ENCODE results near the gene CLCN6. TPM values are rescaled to one million over a fixed set of nuclear protein-coding genes. Genes with fewer than 3 reads are reported as not detected.

The CLCN6 gene
- total RNA-seq, 2 experiments from 2014 or later, result 13.2 to 15.7 TPM

DNA sequence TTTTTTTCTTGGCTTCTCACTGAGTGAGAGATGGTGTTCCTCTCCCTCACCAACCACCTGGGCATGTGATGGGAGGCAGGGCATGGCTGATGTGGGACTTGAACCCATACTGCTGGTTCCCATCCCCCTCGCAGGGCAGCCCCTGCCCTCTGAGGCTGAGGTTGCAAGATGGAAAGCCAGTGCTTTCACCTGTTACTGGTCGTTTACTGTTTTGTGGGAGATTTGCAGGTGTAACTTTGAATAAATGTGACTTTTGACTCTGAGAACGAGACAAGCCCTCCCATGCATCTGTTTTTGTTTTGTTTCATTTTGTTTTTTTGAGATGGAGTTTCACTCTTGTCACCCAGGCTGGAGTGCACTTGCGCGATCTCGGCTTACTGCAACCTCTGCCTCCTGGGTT lies 22.4 kb upstream of the CLCN6 start:
- POLR2A ChIA-PET, result no interaction called here
- Mint-ChIP-seq H3K9me3 (no peaks in the 10 kb centered on the region), H3K4me3 (no peak overlapping the region), H3K4me1 (peaks cover 2% of the 10 kb centered on the region), H3K27me3 (no peaks in the 10 kb centered on the region), H3K27ac (no peak overlapping the region), H3K36me3 (ENCODE audit: low read depth) (no peaks in the 10 kb centered on the region)
- no peak for DNase-seq
- CTCF ChIA-PET, result interaction anchor here (4.3 kb wide), 1 partner anchor 12 kb away, joined by 13 read pairs; no protein-coding TSS in a partner anchor

DNA sequence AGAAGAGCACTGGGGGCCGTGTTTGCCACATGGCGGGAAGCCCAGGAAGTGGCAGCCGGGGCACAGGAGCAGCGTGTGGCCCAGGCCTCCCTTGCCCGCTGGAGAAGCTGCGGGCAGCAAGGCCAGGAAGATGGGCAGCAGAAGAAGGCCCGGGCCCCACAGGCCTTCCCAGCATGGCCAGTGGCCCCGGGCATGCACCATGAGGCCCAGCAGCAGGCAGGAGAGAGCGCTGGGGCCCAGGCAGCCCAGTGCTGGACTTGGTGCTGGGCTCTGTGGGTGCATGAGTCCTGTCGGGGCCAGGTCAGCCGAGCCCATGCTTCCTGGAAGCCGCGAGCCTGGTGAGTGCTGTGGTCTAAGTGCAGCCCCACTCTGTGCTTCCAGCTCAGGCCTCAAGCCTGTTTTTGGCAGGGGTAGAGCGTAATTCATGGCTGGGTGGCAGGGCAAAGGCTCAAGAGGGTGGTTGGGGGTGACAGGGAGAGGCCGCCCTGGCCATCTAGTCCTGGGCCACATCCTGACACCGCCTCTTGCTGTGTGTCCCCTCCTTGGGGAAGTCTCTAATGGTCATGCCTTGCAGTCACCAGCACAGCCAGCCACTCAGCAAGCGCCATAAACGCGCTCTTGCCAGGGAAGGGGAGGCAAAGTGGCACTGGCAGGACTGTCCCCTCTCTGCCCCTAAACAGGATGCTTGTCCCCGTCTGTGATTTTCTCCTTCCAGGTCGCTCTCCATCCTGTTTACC lies 21.6 kb upstream of the CLCN6 start:
- no peak for DNase-seq
- Mint-ChIP-seq H3K4me3 (no peak overlapping the region), H3K27ac (no peak overlapping the region), H3K9me3 (no peaks in the 10 kb centered on the region), H3K27me3 (no peaks in the 10 kb centered on the region), H3K4me1 (peaks cover 2% of the 10 kb centered on the region), H3K36me3 (ENCODE audit: low read depth) (no peaks in the 10 kb centered on the region)
- ChIA-PET POLR2A (no interaction called here), CTCF (interaction anchor here (0.5 to 4.3 kb wide), 4 partner anchors 11 to 640 kb away, joined by 3 to 13 read pairs (median 4); no protein-coding TSS in a partner anchor)

DNA sequence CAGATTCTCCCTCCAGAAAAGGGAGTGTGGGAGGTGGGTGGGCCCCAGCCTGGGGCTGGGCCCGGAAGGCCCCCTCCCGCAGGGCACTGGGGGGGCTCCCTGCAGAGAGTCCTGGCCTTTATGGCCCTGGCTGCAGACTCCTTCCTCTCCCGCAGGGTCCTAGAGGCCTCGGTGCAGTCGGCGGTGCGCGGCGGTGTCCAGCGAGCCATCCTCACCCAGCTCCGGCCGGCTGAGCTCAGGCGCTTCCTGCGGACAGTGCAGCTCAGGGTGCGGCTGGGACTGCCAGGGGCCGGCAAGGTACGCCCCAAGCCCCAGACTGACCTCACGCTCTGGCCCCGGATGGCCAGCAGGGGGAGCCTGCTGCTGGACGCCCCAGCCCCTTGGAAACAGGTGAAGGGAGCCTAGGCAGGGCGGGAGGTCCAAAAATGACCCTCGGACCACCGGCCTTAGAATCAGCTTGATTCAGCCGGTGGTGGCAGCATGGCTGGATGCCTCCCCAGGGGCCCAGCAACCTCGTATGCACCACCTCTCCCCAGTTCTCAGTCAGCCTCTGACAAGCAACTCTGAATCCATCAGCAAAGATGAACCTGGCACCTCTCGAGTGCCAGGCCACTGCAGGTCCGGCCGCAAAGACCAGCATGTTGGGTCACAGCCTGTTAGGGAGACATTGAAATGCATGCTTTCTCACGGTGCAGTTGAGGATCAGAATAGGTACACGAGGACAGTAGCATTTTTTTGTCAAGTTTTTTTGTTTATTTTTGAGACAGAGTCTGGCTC lies 20.8 kb upstream of the CLCN6 start:
- Mint-ChIP-seq H3K9me3 (no peaks in the 10 kb centered on the region), H3K36me3 (ENCODE audit: low read depth) (no peaks in the 10 kb centered on the region), H3K4me3 (no peak overlapping the region), H3K27ac (no peak overlapping the region), H3K4me1 (peaks cover 2% of the 10 kb centered on the region), H3K27me3 (no peaks in the 10 kb centered on the region)
- POLR2A ChIA-PET, result no interaction called here
- DNase-seq, result peak; percentile 33
- CTCF ChIA-PET, result interaction anchor here (0.6 to 4.3 kb wide), 5 partner anchors 8 to 317 kb away, joined by 3 to 13 read pairs (median 3); no protein-coding TSS in a partner anchor

DNA sequence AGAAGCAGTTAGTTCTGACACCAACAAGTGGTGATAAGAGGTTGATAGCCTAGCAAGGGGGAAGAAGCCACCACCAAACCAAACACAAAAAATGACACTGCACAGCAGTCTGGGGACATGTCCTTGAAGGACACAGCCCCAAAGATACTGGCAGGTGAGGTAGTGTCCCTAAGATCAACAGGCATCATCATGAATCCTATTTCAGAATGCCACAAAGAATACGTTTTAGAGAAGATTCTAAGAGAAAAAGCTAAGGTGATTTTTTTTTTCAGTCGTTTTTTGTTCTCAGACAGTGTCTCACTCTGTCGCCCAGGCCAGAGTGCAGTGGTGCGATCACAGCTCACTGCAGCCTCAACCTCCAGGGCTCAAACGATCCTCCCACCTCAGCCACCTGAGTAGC lies 19.8 kb upstream of the CLCN6 start:
- H3K4me1 Mint-ChIP-seq, result peaks cover 2% of the 10 kb centered on the region
- ChIA-PET CTCF (interaction anchor here (0.6 to 4.3 kb wide), 3 partner anchors 9 to 838 kb away, joined by 3 to 13 read pairs (median 6); no protein-coding TSS in a partner anchor), POLR2A (no interaction called here)
- no peaks in the 10 kb centered on the region for H3K9me3 Mint-ChIP-seq
- no peaks in the 10 kb centered on the region for H3K36me3 Mint-ChIP-seq (ENCODE audit: low read depth)
- no peak overlapping the region for H3K4me3 Mint-ChIP-seq
- no peak overlapping the region for H3K27ac Mint-ChIP-seq
- no peaks in the 10 kb centered on the region for H3K27me3 Mint-ChIP-seq
- DNase-seq, result no peak

DNA sequence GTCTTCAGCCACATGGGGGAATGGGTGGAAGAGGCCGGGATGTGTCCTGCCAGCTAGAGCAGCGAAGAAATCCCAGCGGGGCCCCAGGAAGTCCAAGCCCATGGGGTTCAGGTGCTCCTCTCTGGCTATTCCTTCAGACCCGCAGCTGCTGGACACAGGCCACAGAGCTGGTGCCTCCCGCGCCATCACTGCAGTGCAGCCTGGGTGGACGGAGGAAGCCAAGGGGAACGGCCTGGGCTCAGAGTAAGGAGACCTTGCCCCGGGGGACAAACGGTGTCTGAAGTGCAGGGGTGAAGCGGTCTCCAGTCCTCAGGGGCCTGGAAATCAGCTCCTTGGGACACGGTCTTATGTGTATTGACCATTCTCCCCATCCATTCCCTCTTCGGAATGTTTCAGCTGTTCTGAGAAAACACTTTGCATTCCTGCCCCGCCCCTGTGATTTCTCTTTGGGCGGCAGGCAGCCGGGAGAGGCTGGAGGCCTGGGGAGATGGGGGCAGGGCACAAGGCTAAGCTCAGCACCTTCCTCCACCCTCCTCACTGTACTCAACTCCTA lies 18.7 kb upstream of the CLCN6 start:
- peaks cover 3% of the 10 kb centered on the region for H3K36me3 Mint-ChIP-seq (ENCODE audit: low read depth)
- no peak overlapping the region for H3K27ac Mint-ChIP-seq
- peaks cover 2% of the 10 kb centered on the region for H3K4me1 Mint-ChIP-seq
- ChIA-PET CTCF (interaction anchor here (4.3 kb wide), 1 partner anchor 8 kb away, joined by 13 read pairs; no protein-coding TSS in a partner anchor), POLR2A (interaction anchor here (0.6 kb wide), 1 partner anchor 70 kb away, joined by 4 read pairs; no protein-coding TSS in a partner anchor)
- H3K9me3 Mint-ChIP-seq, result no peaks in the 10 kb centered on the region
- H3K27me3 Mint-ChIP-seq, result no peaks in the 10 kb centered on the region
- H3K4me3 Mint-ChIP-seq, result no peak overlapping the region
- DNase-seq, result no peak

DNA sequence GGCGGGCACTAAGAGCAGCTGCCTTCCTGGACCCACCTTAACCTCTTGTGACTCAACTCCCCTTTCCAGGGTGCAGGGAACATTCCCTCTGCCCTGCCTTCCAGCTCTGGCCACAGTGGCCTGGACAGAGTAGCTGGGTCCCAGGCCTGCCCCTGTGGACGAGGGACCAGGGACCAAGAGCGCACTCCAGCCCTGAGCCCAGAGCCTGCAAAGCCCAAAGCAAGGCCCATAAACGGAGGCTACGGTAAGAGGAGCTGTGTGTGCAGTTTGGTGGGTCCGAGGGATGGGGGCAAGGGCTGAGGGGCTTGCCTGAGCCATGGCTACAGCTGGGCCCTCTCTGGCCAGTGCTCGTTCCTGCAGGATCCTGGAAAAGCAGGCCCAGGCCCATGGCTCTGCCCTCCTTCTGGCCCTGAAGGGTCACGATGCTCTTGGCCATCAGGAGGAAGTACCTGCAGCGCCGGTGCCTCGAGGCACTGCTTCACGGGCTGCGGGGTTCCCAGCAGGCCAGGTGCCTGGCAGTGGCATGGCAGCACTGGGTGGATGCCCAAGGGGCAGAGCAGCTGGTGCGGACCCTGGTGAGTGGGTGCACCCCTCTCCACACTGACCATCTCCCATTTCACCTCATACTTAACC lies 18.1 kb upstream of the CLCN6 start:
- no peak overlapping the region for H3K4me3 Mint-ChIP-seq
- no peaks in the 10 kb centered on the region for H3K27me3 Mint-ChIP-seq
- peaks cover 2% of the 10 kb centered on the region for H3K4me1 Mint-ChIP-seq
- H3K27ac Mint-ChIP-seq, result no peak overlapping the region
- H3K9me3 Mint-ChIP-seq, result no peaks in the 10 kb centered on the region
- ChIA-PET CTCF (interaction anchor here (0.6 to 4.3 kb wide), 2 partner anchors 7 to 665 kb away, joined by 3 to 13 read pairs; no protein-coding TSS in a partner anchor), POLR2A (interaction anchor here (0.6 kb wide), 1 partner anchor 71 kb away, joined by 4 read pairs; no protein-coding TSS in a partner anchor)
- peaks cover 5% of the 10 kb centered on the region for H3K36me3 Mint-ChIP-seq (ENCODE audit: low read depth)
- no peak for DNase-seq

DNA sequence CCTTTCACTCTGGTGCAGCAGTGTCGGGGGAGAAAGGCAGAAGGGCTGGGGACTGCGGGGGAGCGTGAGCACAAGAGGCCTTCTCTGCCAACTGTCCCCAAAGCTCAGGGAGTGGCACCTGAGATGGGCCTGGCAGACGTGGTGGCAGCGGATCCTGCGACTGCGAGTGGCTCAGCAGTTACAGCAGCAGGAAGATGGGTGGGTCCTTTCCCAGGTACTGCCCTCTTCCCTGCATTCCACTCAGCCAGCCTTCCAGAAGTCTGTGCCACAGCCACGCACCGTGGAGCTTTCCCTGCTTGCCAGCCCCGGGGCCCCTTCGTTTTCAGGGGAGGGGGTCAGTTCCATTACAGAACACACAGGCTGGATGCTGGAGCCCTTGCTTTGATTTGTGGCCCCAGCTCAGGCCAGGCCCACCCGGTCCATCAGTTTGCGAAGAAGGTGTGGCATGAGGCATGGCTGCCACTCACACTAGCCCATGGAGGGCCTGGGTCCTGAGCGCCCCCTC lies 17.4 kb upstream of the CLCN6 start:
- Mint-ChIP-seq H3K27ac (no peak overlapping the region), H3K9me3 (no peaks in the 10 kb centered on the region), H3K4me1 (peaks cover 2% of the 10 kb centered on the region), H3K36me3 (ENCODE audit: low read depth) (peaks cover 5% of the 10 kb centered on the region), H3K27me3 (no peaks in the 10 kb centered on the region), H3K4me3 (no peak overlapping the region)
- DNase-seq, result no peak
- ChIA-PET CTCF (interaction anchor here (0.6 kb wide), 1 partner anchor 666 kb away, joined by 3 read pairs; no protein-coding TSS in a partner anchor), POLR2A (no interaction called here)

DNA sequence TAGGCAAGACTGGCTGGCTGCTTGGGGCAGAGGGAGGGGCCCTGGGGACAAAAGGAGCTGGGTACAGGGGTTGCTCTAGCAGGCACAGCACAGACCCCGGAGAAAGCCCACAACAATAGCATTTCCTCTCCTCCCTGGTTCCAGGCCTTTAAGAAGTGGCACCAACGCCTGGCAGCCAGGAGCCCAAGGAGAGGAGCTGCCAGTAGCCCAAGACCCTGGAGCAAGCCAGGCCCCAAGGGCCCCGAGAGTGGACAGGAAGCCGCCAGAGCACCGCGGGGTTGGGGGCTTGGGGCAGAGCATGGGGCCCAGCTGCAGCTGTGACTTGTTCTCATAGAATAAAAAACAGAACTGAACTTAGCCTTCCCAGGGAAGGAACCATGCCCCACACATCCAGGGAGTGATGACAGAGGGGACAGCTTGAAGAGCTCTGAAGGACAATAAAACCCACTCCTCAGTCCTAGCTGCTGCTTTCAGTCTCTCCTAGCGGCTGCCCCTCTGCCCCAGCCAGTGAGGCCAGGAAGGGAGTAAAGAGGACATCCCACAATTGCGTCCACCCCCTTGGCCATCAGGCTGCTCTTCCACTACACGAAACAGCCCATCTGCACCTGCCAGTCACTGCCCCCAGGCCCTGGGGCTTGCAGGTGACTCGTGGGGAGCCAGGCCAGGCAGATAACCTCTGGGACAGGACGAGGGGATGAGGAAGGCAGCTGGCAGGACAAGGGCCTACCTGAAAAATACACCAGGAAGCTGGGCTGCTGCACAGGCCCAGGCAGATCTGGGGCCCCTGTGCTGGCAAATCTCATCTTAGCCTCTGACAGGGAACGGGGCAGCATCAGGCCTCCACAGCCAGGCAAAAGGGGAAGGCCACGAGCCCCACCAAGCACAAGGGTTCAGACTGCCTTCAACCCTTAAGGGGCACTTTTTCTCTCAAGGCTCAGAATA lies 16.6 kb upstream of the CLCN6 start:
- Mint-ChIP-seq H3K4me1 (peaks cover 2% of the 10 kb centered on the region), H3K27ac (no peak overlapping the region), H3K4me3 (no peak overlapping the region), H3K9me3 (no peaks in the 10 kb centered on the region), H3K27me3 (no peaks in the 10 kb centered on the region), H3K36me3 (ENCODE audit: low read depth) (peaks cover 8% of the 10 kb centered on the region)
- DNase-seq, result no peak
- POLR2A ChIA-PET, result no interaction called here
- CTCF ChIA-PET, result interaction anchor here (0.7 kb wide), 1 partner anchor 69 kb away, joined by 3 read pairs; no protein-coding TSS in a partner anchor

DNA sequence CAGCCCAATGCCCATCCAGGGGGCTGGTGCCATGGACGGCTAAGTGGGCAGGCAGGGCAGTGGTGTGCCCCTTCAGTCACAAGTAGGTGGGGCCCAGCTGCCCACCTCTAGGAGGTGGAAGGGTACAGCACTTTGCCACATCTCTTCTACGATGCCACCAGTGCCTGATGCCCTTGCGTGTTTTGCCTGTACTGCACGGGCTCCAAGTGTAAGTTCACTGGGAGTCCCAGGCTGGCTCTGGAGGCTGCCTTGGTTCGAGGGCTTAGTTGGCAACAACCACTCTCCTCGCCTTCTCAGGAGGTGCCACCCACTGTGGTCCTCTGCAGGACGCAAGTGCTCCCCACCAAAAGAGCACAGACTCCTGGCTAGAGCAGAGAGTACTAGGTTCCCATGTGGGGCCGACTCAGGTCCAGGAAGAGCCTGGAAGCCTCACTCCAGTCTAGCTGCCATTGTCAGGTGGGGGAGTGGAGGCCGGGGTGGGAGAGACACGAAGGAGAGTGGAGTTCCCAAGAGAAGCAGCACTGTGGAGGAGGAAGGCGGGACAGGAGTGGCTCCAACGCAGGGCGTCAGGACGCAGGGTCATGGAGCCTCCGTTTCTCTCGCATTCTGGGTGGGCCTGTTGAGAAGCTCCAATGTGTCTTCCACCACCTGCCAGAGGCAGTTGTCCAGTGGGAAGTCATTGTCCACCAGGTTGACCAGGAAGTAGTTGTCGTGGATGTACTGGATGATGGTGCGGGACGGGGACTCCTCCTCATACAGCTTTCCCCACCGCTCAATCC lies 15.7 kb upstream of the CLCN6 start:
- ChIA-PET CTCF (no interaction called here), POLR2A (no interaction called here)
- H3K27ac Mint-ChIP-seq, result no peak overlapping the region
- DNase-seq, result no peak
- no peaks in the 10 kb centered on the region for H3K27me3 Mint-ChIP-seq
- H3K36me3 Mint-ChIP-seq (ENCODE audit: low read depth), result peaks cover 11% of the 10 kb centered on the region
- no peak overlapping the region for H3K4me3 Mint-ChIP-seq
- peaks cover 2% of the 10 kb centered on the region for H3K4me1 Mint-ChIP-seq
- H3K9me3 Mint-ChIP-seq, result no peaks in the 10 kb centered on the region

DNA sequence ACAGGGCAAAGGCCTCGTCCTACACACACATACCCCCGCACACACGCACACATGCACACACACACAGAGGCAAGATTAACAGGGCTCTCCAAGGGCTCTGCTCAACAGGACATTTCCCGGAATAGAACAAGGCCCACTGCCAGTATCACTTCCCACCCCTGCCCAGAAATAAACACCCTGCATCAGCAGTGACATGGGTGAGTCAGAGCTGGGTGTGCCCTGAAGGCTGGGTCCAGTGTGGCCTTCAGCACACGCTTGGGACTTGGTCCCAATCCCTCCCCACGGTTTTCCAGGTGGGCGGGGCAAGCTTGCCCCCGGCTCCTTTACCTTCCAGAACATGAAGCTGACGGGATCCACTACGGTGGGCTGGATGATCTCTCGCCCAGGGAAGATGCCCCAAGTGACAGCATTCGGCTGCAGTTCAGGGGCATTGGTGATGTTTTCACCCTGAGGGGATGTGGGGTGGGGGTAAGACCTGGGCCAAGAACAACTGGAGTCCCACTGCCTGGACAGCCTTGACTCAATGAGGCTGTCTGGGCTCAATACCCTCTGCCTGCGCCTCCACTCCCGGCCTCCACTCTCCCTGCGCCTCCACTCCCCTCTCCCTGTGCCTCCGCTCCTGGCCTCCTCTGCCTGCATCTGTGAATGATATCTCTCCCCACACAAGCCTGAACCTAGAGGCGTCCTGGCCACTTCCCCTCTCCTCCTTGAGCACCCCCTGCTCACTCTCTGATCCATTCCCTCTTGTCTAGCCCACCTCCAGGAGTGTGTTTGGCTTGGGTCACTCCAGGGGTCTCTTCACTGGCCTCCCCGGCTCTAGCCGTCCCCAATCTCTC lies 14.9 kb upstream of the CLCN6 start:
- no peaks in the 10 kb centered on the region for H3K27me3 Mint-ChIP-seq

More for the DNA sequence above, 14.9 kb upstream of the CLCN6 start:
- H3K4me3 Mint-ChIP-seq, result no peak overlapping the region
- H3K9me3 Mint-ChIP-seq, result no peaks in the 10 kb centered on the region
- H3K4me1 Mint-ChIP-seq, result peaks cover under 1% of the 10 kb centered on the region
- H3K27ac Mint-ChIP-seq, result no peak overlapping the region
- ChIA-PET CTCF (no interaction called here), POLR2A (no interaction called here)
- peaks cover 12% of the 10 kb centered on the region for H3K36me3 Mint-ChIP-seq (ENCODE audit: low read depth)
- no peak for DNase-seq
